ENCODE results near the gene CBX6. TPM values are rescaled to one million over a fixed set of nuclear protein-coding genes. Genes with fewer than 3 reads are reported as not detected.
A peak's percentile ranks its signal among the peaks of the same experiment; 100 is the strongest.

Gene CBX6
- total RNA-seq, 2 experiments from 2014 or later, result 41.6 to 42.8 TPM

- POLR2A ChIA-PET, result interaction anchor here (0.6 to 4.2 kb wide), 14 partner anchors 17 to 449 kb away, joined by 3 to 38 read pairs (median 4); partner anchors contain the start of genes CBX7, GTPBP1, NPTXR and RPL3
- H3K27me3 Mint-ChIP-seq, result no peaks in the 10 kb centered on the region
- peaks cover 29% of the 10 kb centered on the region for H3K36me3 Mint-ChIP-seq (ENCODE audit: low read depth)
- ATAC-seq (ENCODE audit: poor library complexity) (peak; percentile 51), DNase-seq (peak; percentile 74 to 93 (median 83))
- Histone ChIP-seq H3K27ac (ENCODE audit: low read depth in 1 of 2, low read length in 2 of 2) (peak overlapping the region in 1 of 2 donors; percentile 66), H3K4me1 (ENCODE audit: insufficient read depth, low read length) (peaks cover 68% of the 10 kb centered on the region), H3K9me3 (ENCODE audit: control insufficient read depth in 1 of 2, insufficient read depth in 1 of 2, low read length in 2 of 2) (no peaks in the 10 kb centered on the region), H3K36me3 (ENCODE audit: insufficient read depth, low read length) (peaks cover 31% of the 10 kb centered on the region), H3K27me3 (ENCODE audit: control insufficient read depth in 1 of 2, insufficient read depth in 2 of 2, low read length in 2 of 2) (no peaks in the 10 kb centered on the region), H3K4me3 (ENCODE audit: low read length) (peak overlapping the region; percentile 63)
- no peaks in the 10 kb centered on the region for H3K9me3 Mint-ChIP-seq
- peaks cover 57% of the 10 kb centered on the region for H3K4me1 Mint-ChIP-seq (ENCODE audit: low read depth)
- intact Hi-C loops (cut with DNase I, micrococcal nuclease), result loop anchor here (1.0 to 5.0 kb wide), 8 partner anchors 112 to 657 kb away; partner anchors contain the start of genes APOBEC3B (in 1 of the 2), CBX7 (in 1 of the 2), CSNK1E (in 1 of the 2) and RPL3 (in 1 of the 2)
- peak overlapping the region; percentile 89 for H3K27ac Mint-ChIP-seq
- peak overlapping the region; percentile 95 for H3K4me3 Mint-ChIP-seq
- peak; percentile 98 for TF ChIP-seq CTCF (IDR thresholded peaks at IDR 0.05)
- CTCF ChIA-PET, result interaction anchor here (0.5 to 3.5 kb wide), 34 partner anchors 8 to 1042 kb away, joined by 3 to 73 read pairs (median 4); partner anchors contain the start of genes CBX7, RPL3 and TAB1
These were observed 1.7 kb downstream of the CBX6 start for GRCh38 chr22:38870312-38870741.

- Mint-ChIP-seq H3K9me3 (no peaks in the 10 kb centered on the region), H3K4me3 (peak overlapping the region; percentile 95), H3K27me3 (no peaks in the 10 kb centered on the region), H3K36me3 (ENCODE audit: low read depth) (peaks cover 29% of the 10 kb centered on the region), H3K27ac (peak overlapping the region; percentile 89), H3K4me1 (ENCODE audit: low read depth) (peaks cover 55% of the 10 kb centered on the region)
- H3K9me3 ChIP-seq (ENCODE audit: control insufficient read depth in 1 of 2, insufficient read depth in 1 of 2, low read length in 2 of 2), result no peaks in the 10 kb centered on the region
- H3K4me3 ChIP-seq (ENCODE audit: low read length), result no peak overlapping the region
- peaks cover 36% of the 10 kb centered on the region for H3K36me3 ChIP-seq (ENCODE audit: insufficient read depth, low read length)
- peak in 1 of 14 experiments; percentile 14 for DNase-seq
- no peak for ATAC-seq (ENCODE audit: poor library complexity)
- H3K27ac ChIP-seq (ENCODE audit: low read depth in 1 of 2, low read length in 2 of 2), result no peak overlapping the region
- ChIA-PET POLR2A (interaction anchor here (0.6 to 4.2 kb wide), 13 partner anchors 17 to 450 kb away, joined by 3 to 38 read pairs (median 4); partner anchors contain the start of genes CBX7, NPTXR and RPL3), CTCF (interaction anchor here (0.6 to 3.5 kb wide), 33 partner anchors 9 to 1043 kb away, joined by 3 to 73 read pairs (median 4); partner anchors contain the start of genes APOBEC3D, CBX7, RPL3 and TAB1)
- H3K27me3 ChIP-seq (ENCODE audit: control insufficient read depth in 1 of 2, insufficient read depth in 2 of 2, low read length in 2 of 2), result no peaks in the 10 kb centered on the region
- no peak for TF ChIP-seq CTCF (IDR thresholded peaks at IDR 0.05)
- intact Hi-C loops (cut with DNase I, micrococcal nuclease), result loop anchor here (1.0 to 5.0 kb wide), 9 partner anchors 58 to 658 kb away; partner anchors contain the start of genes APOBEC3B (in 1 of the 2), CBX7 (in 1 of the 2), CSNK1E (in 1 of the 2) and RPL3 (in 1 of the 2)
- H3K4me1 ChIP-seq (ENCODE audit: insufficient read depth, low read length), result peaks cover 74% of the 10 kb centered on the region
These were observed 2.4 kb downstream of the CBX6 start for GRCh38 chr22:38869663-38870062.

- Histone ChIP-seq H3K27me3 (ENCODE audit: control insufficient read depth in 1 of 2, insufficient read depth in 2 of 2, low read length in 2 of 2) (no peaks in the 10 kb centered on the region), H3K27ac (ENCODE audit: low read depth in 1 of 2, low read length in 2 of 2) (no peak overlapping the region), H3K4me1 (ENCODE audit: insufficient read depth, low read length) (peaks cover 68% of the 10 kb centered on the region), H3K36me3 (ENCODE audit: insufficient read depth, low read length) (peaks cover 36% of the 10 kb centered on the region), H3K9me3 (ENCODE audit: control insufficient read depth in 1 of 2, insufficient read depth in 1 of 2, low read length in 2 of 2) (no peaks in the 10 kb centered on the region), H3K4me3 (ENCODE audit: low read length) (no peak overlapping the region)
- DNase-seq (peak; percentile 69 to 90 (median 79)), ATAC-seq (ENCODE audit: poor library complexity) (peak; percentile 41)
- TF ChIP-seq CTCF (IDR thresholded peaks at IDR 0.05), result peak; percentile 92
- Mint-ChIP-seq H3K4me1 (ENCODE audit: low read depth) (peaks cover 47% of the 10 kb centered on the region), H3K36me3 (ENCODE audit: low read depth) (peaks cover 29% of the 10 kb centered on the region), H3K27ac (peak overlapping the region; percentile 52), H3K9me3 (no peaks in the 10 kb centered on the region), H3K4me3 (peak overlapping the region; percentile 65), H3K27me3 (no peaks in the 10 kb centered on the region)
- ChIA-PET CTCF (interaction anchor here (0.6 to 3.5 kb wide), 16 partner anchors 8 to 530 kb away, joined by 3 to 73 read pairs (median 4); partner anchors contain the start of genes APOBEC3D, CBX7, RPL3 and TAB1), POLR2A (interaction anchor here (1.1 to 4.2 kb wide), 3 partner anchors 135 to 448 kb away, joined by 4 to 38 read pairs (median 5); no protein-coding TSS in a partner anchor)
- intact Hi-C loops (cut with DNase I, micrococcal nuclease), result loop anchor here in 1 of 2 experiments (5.0 kb wide), 1 partner anchor 58 kb away; no protein-coding TSS in a partner anchor
These were observed 3.1 kb downstream of the CBX6 start for GRCh38 chr22:38868886-38869381.
